ENCODE results near the gene ZNF317. TPM values are rescaled to one million over a fixed set of nuclear protein-coding genes. Genes with fewer than 3 reads are reported as not detected.

Gene ZNF317
- total RNA-seq: 10 to 100 TPM; 36.7 to 40.1 TPM
- 33.1 TPM for polyA plus RNA-seq (2013, experiment 1 of 2)
- polyA plus RNA-seq (2013, experiment 2 of 2): 35.3 TPM
- long read RNA-seq, experiment 1, full-length matches to known transcripts: 4 of 9 reads
- long read RNA-seq, experiment 1, partial matches to known transcripts: 1 of 9 reads
- long read RNA-seq, experiment 1, other reads (novel, unspliced or antisense): 4 of 9 reads
- long read RNA-seq, experiment 2, full-length matches to known transcripts: 38 of 62 reads
- long read RNA-seq, experiment 2, partial matches to known transcripts: 6 of 62 reads
- long read RNA-seq, experiment 2, other reads (novel, unspliced or antisense): 18 of 62 reads
- long read RNA-seq, experiment 3, full-length matches to known transcripts: 137 of 186 reads
- long read RNA-seq, experiment 3, partial matches to known transcripts: 4 of 186 reads
- long read RNA-seq, experiment 3, other reads (novel, unspliced or antisense): 45 of 186 reads
- long read RNA-seq, experiment 4, full-length matches to known transcripts: 1 of 1 reads
- long read RNA-seq, experiment 4, partial matches to known transcripts: 0 of 1 reads
- long read RNA-seq, experiment 4, other reads (novel, unspliced or antisense): 0 of 1 reads

DNA sequence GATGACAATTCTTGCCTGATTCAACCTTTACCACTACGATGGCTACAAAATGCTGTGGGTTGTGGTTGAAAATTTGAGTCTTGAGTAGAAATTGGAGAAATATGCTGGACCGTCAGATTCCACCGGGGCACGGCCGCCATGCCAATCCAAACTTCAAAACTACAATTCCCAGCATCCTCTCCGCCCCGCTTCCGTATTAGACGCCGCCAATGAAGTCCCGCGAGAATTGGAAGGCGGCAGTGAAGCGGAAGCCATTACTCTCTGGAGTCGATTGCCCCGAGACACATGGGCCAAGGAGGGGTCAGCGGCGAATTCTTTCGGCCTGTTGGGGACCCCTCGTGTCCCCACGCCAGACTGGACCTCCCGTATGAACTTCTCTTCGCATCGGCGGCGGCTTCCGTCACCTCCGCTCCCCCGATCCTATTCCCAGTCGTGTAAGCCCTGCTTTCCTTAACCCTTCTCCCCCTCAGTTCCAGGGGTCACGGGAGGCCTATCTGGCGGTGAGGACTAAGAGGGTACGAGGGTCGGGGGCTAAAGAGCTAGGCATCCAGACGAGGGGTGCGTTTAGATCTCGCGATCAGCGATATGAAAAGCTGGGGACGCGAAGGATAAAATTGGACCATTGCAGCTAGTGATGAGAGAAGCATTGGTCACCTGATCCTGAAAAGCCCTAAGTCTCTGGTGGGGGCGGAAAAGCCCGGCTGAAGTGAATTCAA, at the start of gene ZNF317:
ZNF317 (plus strand) TSS at position 239 of the 716 bp plus-strand sequence. CDS start 15,620 bp downstream, outside the sequence.
- Histone ChIP-seq H3K4me1 (ENCODE audit: control insufficient read depth, insufficient read depth, low read length) (no peaks in the 10 kb centered on the region), H3K27ac (ENCODE audit: low read depth, low read length) (peak within 1 kb of the TSS; percentile 26), H3K36me3 (ENCODE audit: control insufficient read depth, insufficient read depth, low read length) (peaks cover 34% of the 10 kb centered on the region), H3K9ac (ENCODE audit: extremely low read depth, low read length, poor library complexity, severe bottlenecking) (peak within 1 kb of the TSS; percentile 96), H3K27me3 (ENCODE audit: control insufficient read depth, insufficient read depth, low read length, poor library complexity, severe bottlenecking) (no peaks in the 10 kb centered on the region), H3K9me3 (ENCODE audit: control insufficient read depth, low read length) (peaks cover 32% of the 10 kb centered on the region), H3K4me3 (ENCODE audit: low read length) (peak within 1 kb of the TSS; percentile 100)
- Mint-ChIP-seq H3K4me1 (peaks cover 3% of the 10 kb centered on the region), H3K9me3 (peaks cover 24% of the 10 kb centered on the region), H3K27me3 (ENCODE audit: insufficient read depth) (peaks cover 2% of the 10 kb centered on the region), H3K36me3 (ENCODE audit: low read depth) (peaks cover 35% of the 10 kb centered on the region), H3K4me3 (peak within 1 kb of the TSS; percentile 99), H3K27ac (peak within 1 kb of the TSS; percentile 98)
- 0% methylated on average over 23 to 43 of the region's 43 CpGs for WGBS, 2 experiments (ENCODE audit: insufficient coverage in 1 of 2, insufficient read length in 1 of 2)
- TF ChIP-seq, protein P1, sequence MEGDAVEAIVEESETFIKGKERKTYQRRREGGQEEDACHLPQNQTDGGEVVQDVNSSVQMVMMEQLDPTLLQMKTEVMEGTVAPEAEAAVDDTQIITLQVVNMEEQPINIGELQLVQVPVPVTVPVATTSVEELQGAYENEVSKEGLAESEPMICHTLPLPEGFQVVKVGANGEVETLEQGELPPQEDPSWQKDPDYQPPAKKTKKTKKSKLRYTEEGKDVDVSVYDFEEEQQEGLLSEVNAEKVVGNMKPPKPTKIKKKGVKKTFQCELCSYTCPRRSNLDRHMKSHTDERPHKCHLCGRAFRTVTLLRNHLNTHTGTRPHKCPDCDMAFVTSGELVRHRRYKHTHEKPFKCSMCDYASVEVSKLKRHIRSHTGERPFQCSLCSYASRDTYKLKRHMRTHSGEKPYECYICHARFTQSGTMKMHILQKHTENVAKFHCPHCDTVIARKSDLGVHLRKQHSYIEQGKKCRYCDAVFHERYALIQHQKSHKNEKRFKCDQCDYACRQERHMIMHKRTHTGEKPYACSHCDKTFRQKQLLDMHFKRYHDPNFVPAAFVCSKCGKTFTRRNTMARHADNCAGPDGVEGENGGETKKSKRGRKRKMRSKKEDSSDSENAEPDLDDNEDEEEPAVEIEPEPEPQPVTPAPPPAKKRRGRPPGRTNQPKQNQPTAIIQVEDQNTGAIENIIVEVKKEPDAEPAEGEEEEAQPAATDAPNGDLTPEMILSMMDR (conservative IDR thresholded peaks at IDR 0.05): no peak
- peak; percentile 95 for DNase-seq

DNA sequence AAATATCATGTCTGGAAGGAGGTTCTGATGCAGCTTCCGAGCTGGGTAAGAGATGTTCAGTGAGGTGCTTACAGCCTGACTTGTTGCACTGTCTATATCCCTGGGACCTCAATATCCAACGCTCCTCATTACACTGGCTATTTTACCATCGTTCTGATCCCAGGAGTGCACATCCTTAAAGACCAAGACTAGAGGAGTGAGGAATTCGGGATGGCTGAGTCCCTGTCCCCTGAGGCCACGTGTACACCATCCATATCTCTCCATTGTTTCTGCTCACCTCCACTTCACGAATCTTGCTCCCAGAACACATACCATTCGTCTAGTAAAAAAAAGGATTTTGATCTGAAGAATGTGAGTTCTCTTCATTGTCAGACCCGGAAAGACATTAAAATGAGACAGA, 32.8 kb upstream of the ZNF317 start, which contains the start of gene OR7G2:
OR7G2 (minus strand) TSS at position 101 of the 400 bp plus-strand sequence. CDS start 4,232 bp downstream, outside the sequence.
- TF ChIP-seq, protein P1 (conservative IDR thresholded peaks at IDR 0.05): no peak
- Histone ChIP-seq H3K4me3 (ENCODE audit: low read length) (no peak within 1 kb of the TSS), H3K36me3 (ENCODE audit: control insufficient read depth, insufficient read depth, low read length) (no peaks in the 10 kb centered on the region), H3K9me3 (ENCODE audit: control insufficient read depth, low read length) (peaks cover 44% of the 10 kb centered on the region), H3K27ac (ENCODE audit: low read depth, low read length) (no peak within 1 kb of the TSS), H3K4me1 (ENCODE audit: control insufficient read depth, insufficient read depth, low read length) (no peaks in the 10 kb centered on the region), H3K9ac (ENCODE audit: extremely low read depth, low read length, poor library complexity, severe bottlenecking) (no peak within 1 kb of the TSS), H3K27me3 (ENCODE audit: control insufficient read depth, insufficient read depth, low read length, poor library complexity, severe bottlenecking) (no peaks in the 10 kb centered on the region)
- Mint-ChIP-seq H3K4me3 (no peak within 1 kb of the TSS), H3K9me3 (peaks cover 81% of the 10 kb centered on the region), H3K27me3 (ENCODE audit: insufficient read depth) (peaks cover under 1% of the 10 kb centered on the region), H3K4me1 (no peaks in the 10 kb centered on the region), H3K27ac (no peak within 1 kb of the TSS), H3K36me3 (ENCODE audit: low read depth) (peaks cover 2% of the 10 kb centered on the region)
- DNase-seq: no peak
- 60 to 64% methylated on average over 4 to 8 of the region's 8 CpGs for WGBS, 2 experiments (ENCODE audit: insufficient coverage in 1 of 2, insufficient read length in 1 of 2)

DNA sequence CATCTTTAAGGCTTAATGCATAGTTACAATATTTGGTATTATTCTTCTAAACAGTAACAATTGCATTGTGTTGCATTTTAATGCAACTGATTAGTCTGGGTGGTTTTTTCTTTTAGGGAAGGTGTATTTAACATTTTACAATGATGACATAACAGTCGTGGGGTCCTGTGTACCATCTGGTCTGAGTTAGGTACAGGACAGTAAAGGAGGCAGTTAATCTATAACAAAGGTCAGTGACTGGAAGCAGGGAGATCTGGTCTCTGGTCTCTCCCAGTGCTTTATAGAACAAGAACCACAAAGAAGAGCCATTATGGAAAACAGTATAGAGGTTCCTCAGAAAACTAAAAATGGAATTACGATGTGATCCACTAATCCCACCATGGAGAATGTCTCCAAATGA, 30.2 kb upstream of the ZNF317 start:
- H3K27ac Mint-ChIP-seq: no peak overlapping the region

More for the DNA sequence above, 30.2 kb upstream of the ZNF317 start:
- WGBS, 2 experiments (ENCODE audit: insufficient coverage in 1 of 2, insufficient read length in 1 of 2): 41 to 62% methylated on average over 2 of the region's 2 CpGs
- Mint-ChIP-seq H3K4me3 (no peak overlapping the region), H3K9me3 (peaks cover 84% of the 10 kb centered on the region), H3K27me3 (ENCODE audit: insufficient read depth) (no peaks in the 10 kb centered on the region), H3K36me3 (ENCODE audit: low read depth) (peaks cover 2% of the 10 kb centered on the region), H3K4me1 (no peaks in the 10 kb centered on the region)
- H3K27ac ChIP-seq (ENCODE audit: low read depth, low read length): no peak overlapping the region
- no peaks in the 10 kb centered on the region for H3K36me3 ChIP-seq (ENCODE audit: control insufficient read depth, insufficient read depth, low read length)
- no peak overlapping the region for H3K9ac ChIP-seq (ENCODE audit: extremely low read depth, low read length, poor library complexity, severe bottlenecking)
- no peak overlapping the region for H3K4me3 ChIP-seq (ENCODE audit: low read length)
- no peaks in the 10 kb centered on the region for H3K4me1 ChIP-seq (ENCODE audit: control insufficient read depth, insufficient read depth, low read length)
- TF ChIP-seq, protein P1 (conservative IDR thresholded peaks at IDR 0.05): no peak
- peaks cover 49% of the 10 kb centered on the region for H3K9me3 ChIP-seq (ENCODE audit: control insufficient read depth, low read length)
- H3K27me3 ChIP-seq (ENCODE audit: control insufficient read depth, insufficient read depth, low read length, poor library complexity, severe bottlenecking): no peaks in the 10 kb centered on the region
- DNase-seq: no peak
